ENCODE measurements around the gene PGBD1. TPM values are rescaled to one million over a fixed set of nuclear protein-coding genes. Genes with fewer than 3 reads are reported as not detected.

The PGBD1 gene
- total and polyA plus RNA-seq, 2 donors (not counting 3 experiments of a cell fraction or from before 2014, with no cell fraction given): 4.2 to 9.6 TPM

- Histone ChIP-seq H3K9me1 (replicated peaks; ENCODE audit: control insufficient read depth, extremely low read depth, insufficient read depth, low read length) (no peaks in the 10 kb centered on the region), H3K36me3 (ENCODE audit: control insufficient read depth in 2 of 2, extremely low read depth in 1 of 2, insufficient read depth in 2 of 2, low read length in 2 of 2) (peaks cover 5% of the 10 kb centered on the region in 2 experiments), H3K27me3 (ENCODE audit: control insufficient read depth in 2 of 2, insufficient read depth in 2 of 2, low read length in 2 of 2) (no peaks in the 10 kb centered on the region), H3K27ac (ENCODE audit: insufficient read depth, low read depth, low read length) (no peak overlapping the region), H3K79me2 (ENCODE audit: control insufficient read depth, insufficient read depth, low read length) (no peaks in the 10 kb centered on the region), H4K20me1 (replicated peaks; ENCODE audit: control insufficient read depth, extremely low read depth, insufficient read depth, low read length) (no peaks in the 10 kb centered on the region), H3K4me1 (ENCODE audit: control insufficient read depth, extremely low read depth, insufficient read depth, low read length) (no peaks in the 10 kb centered on the region), H3K9ac (replicated peaks; ENCODE audit: extremely low read depth, insufficient read depth, low read length) (no peak overlapping the region), H2AFZ (ENCODE audit: low read depth, low read length) (no peak overlapping the region), H3K4me3 (replicated peaks in 1 of 3; ENCODE audit: insufficient read depth in 1 of 3, low read depth in 1 of 3, low read length in 3 of 3) (no peak overlapping the region), H3K4me2 (ENCODE audit: insufficient read depth, low read length) (no peak overlapping the region), H3K9me3 (replicated peaks; ENCODE audit: control insufficient read depth, insufficient read depth, low read length) (no peaks in the 10 kb centered on the region)
- no peak for TF ChIP-seq CTCF (IDR thresholded peaks at IDR 0.05; ENCODE audit: extremely low read depth in 1 of 2, insufficient read depth in 1 of 2, low read depth in 1 of 2, low read length in 2 of 2)
- no peak for DNase-seq (ENCODE audit: low read depth, low spot score)
- BruUV-seq (replicated peaks): no TSS peak
- dilution Hi-C loops (cut with MboI; ENCODE audit: extremely low pct_ligation_motif_present, low sequenced_read_pairs): no loop called here
- intact Hi-C loops (cut with micrococcal nuclease): no loop called here
- FAIRE-seq: no peak
- ChIA-PET POLR2A (no interaction called here), CTCF (no interaction called here)
These were observed 15.2 kb downstream of the PGBD1 start for GRCh38 chr6:28296520-28297060.

DNA sequence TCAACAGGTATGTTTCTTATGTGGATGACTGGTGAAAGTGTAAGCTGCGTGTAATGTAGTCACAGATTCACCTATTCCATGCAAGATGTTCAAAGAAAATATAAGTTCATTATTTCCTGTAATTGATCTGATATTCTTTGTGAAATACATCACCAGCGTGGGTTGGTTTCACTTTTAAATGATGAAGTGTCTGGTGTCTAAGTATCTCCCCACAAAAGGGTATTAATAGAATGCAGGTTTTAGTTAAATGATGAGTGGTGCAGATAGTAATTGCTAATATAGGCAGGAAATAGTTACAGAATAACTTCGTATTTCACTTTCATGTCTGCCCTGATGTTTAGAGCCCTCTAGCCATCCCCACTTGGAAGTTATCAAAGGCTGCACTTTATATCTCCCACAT lies 22.2 kb downstream of the PGBD1 start:
- Histone ChIP-seq H3K9me1 (replicated peaks; ENCODE audit: control insufficient read depth, extremely low read depth, insufficient read depth, low read length) (no peaks in the 10 kb centered on the region), H3K27me3 (ENCODE audit: control insufficient read depth in 2 of 2, insufficient read depth in 2 of 2, low read length in 2 of 2) (no peaks in the 10 kb centered on the region), H3K9ac (replicated peaks; ENCODE audit: extremely low read depth, insufficient read depth, low read length) (no peak overlapping the region), H4K20me1 (replicated peaks; ENCODE audit: control insufficient read depth, extremely low read depth, insufficient read depth, low read length) (no peaks in the 10 kb centered on the region), H3K36me3 (ENCODE audit: control insufficient read depth in 2 of 2, extremely low read depth in 1 of 2, insufficient read depth in 2 of 2, low read length in 2 of 2) (no peaks in the 10 kb centered on the region), H3K4me3 (replicated peaks in 1 of 3; ENCODE audit: insufficient read depth in 1 of 3, low read depth in 1 of 3, low read length in 3 of 3) (no peak overlapping the region), H3K9me3 (replicated peaks; ENCODE audit: control insufficient read depth, insufficient read depth, low read length) (no peaks in the 10 kb centered on the region), H3K27ac (ENCODE audit: insufficient read depth, low read depth, low read length) (no peak overlapping the region), H3K79me2 (ENCODE audit: control insufficient read depth, insufficient read depth, low read length) (no peaks in the 10 kb centered on the region), H2AFZ (ENCODE audit: low read depth, low read length) (no peak overlapping the region), H3K4me2 (ENCODE audit: insufficient read depth, low read length) (no peak overlapping the region), H3K4me1 (ENCODE audit: control insufficient read depth, extremely low read depth, insufficient read depth, low read length) (no peaks in the 10 kb centered on the region)
- FAIRE-seq: no peak
- POLR2A ChIA-PET: no interaction called here
- intact Hi-C loops (cut with micrococcal nuclease) (no loop called here), dilution Hi-C loops (cut with MboI; ENCODE audit: extremely low pct_ligation_motif_present, low sequenced_read_pairs) (no loop called here)
- CTCF ChIA-PET: no interaction called here
- BruUV-seq (replicated peaks): no TSS peak
- no peak for TF ChIP-seq GATA2 (IDR thresholded peaks at IDR 0.05; ENCODE audit: insufficient read depth, insufficient read length, low read depth, low read length)
- TF ChIP-seq, protein P1, sequence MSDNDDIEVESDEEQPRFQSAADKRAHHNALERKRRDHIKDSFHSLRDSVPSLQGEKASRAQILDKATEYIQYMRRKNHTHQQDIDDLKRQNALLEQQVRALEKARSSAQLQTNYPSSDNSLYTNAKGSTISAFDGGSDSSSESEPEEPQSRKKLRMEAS (IDR thresholded peaks at IDR 0.05; ENCODE audit: insufficient read depth, insufficient read length): no peak
- TF ChIP-seq EZH2 (IDR thresholded peaks at IDR 0.05; ENCODE audit: borderline replicate concordance, low read depth, low read length, severe bottlenecking): no peak
- TF ChIP-seq JUN (IDR thresholded peaks at IDR 0.05; ENCODE audit: borderline replicate concordance, insufficient read depth, insufficient read length, low read depth): no peak
- no peak for TF ChIP-seq MYC (IDR thresholded peaks at IDR 0.05; ENCODE audit: low read depth, low read length)
- no peak for TF ChIP-seq POLR2A (IDR thresholded peaks at IDR 0.05; ENCODE audit: low read depth, low read length)
- no peak for TF ChIP-seq POLR2AphosphoS5 (IDR thresholded peaks at IDR 0.05; ENCODE audit: insufficient read depth, low read depth, low read length)
- no peak for TF ChIP-seq FOS (IDR thresholded peaks at IDR 0.05; ENCODE audit: borderline replicate concordance, insufficient read depth, low read length)
- TF ChIP-seq CTCF (IDR thresholded peaks at IDR 0.05; ENCODE audit: extremely low read depth in 1 of 2, insufficient read depth in 1 of 2, low read depth in 1 of 2, low read length in 2 of 2): no peak
- DNase-seq (ENCODE audit: low read depth, low spot score): no peak
